ENCODE measurements around the gene THSD1. TPM values are rescaled to one million over a fixed set of nuclear protein-coding genes. Genes with fewer than 3 reads are reported as not detected.

The THSD1 gene
- total and polyA plus RNA-seq, 12 donors = 3.8 to 9.3 (median 6.7) TPM

DNA sequence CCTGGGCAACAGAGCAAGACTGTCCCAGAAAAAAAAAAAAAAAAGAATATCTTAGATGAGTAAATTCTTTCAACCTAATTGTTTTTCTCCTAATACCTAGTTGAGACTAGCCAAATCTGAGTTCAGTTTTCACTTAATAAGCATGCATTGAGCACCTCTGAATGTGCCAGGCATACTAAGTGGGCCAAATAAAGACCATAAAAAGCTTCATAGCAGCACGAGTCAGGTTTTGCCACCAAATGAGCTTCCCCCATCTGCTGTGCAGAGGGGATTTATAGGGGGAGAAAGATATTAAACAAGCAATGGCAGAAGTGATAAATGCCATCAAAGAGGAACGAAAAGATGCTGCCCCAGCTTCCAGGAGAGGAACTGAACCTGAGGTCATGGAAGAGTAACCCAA is 11.4 kb downstream of the THSD1 start:
- Histone ChIP-seq H3K4me1 (peaks cover 0 to 84% (median 29%) of the 10 kb centered on the region in 9 donors), H3K4me3 (no peak overlapping the region), H3K36me3 (peaks cover 0 to 63% (median 15%) of the 10 kb centered on the region in 9 donors), H3K9me3 (no peaks in the 10 kb centered on the region), H3K27me3 (no peaks in the 10 kb centered on the region), H3K27ac (no peak overlapping the region)
- no peak for DNase-seq
- intact Hi-C loops (cut with DNase I) = no loop called here
- WGBS, 2 donors = 72 to 81% methylated on average over 2 of the region's 2 CpGs
- TF ChIP-seq, protein P1, sequence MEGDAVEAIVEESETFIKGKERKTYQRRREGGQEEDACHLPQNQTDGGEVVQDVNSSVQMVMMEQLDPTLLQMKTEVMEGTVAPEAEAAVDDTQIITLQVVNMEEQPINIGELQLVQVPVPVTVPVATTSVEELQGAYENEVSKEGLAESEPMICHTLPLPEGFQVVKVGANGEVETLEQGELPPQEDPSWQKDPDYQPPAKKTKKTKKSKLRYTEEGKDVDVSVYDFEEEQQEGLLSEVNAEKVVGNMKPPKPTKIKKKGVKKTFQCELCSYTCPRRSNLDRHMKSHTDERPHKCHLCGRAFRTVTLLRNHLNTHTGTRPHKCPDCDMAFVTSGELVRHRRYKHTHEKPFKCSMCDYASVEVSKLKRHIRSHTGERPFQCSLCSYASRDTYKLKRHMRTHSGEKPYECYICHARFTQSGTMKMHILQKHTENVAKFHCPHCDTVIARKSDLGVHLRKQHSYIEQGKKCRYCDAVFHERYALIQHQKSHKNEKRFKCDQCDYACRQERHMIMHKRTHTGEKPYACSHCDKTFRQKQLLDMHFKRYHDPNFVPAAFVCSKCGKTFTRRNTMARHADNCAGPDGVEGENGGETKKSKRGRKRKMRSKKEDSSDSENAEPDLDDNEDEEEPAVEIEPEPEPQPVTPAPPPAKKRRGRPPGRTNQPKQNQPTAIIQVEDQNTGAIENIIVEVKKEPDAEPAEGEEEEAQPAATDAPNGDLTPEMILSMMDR (IDR thresholded peaks at IDR 0.05) = no peak
- no peak for ATAC-seq

DNA sequence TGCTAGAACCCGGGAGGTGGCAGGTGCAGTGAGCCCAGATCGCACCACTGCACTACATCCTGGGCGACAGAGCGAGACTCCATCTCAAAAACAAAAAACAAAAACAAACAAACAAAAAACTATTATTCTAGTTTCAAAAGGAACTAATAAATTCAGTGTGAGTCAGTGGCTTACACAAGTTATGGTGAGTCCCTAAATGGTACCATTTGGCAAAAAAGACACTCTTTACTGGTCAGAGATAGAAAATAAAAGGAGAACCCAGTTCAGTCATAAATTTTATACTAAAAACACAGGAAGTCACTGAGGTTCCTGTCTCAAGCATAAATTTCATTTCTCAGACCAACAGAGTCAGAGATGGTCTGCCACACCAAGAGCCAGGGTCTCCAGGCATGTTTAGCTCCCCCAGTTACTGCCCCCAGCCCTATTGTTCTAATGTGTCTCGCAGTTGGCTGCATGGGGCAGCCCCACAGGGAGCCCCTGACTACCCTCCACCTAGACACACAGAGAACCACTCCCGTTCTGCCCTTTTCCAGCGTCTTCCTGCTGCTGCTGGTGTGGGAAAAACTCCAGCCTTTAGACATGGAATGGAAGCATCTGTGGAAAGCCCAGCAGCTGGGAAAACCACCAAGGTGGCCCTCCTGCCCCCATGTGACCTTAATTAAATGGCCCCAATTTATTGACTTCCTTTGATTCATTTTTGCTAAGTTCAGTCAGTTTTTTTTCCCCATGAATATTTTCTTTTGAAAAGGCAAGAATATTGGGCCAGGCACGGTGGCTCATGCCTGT is 12.2 kb downstream of the THSD1 start:
- TF ChIP-seq, protein P1 (IDR thresholded peaks at IDR 0.05) = no peak
- Histone ChIP-seq H3K36me3 (peaks cover 0 to 57% (median 15%) of the 10 kb centered on the region in 9 donors), H3K27me3 (no peaks in the 10 kb centered on the region), H3K4me3 (peak overlapping the region in 1 of 10 donors; percentile 13), H3K27ac (peak overlapping the region in 1 of 10 donors; percentile 47), H3K9me3 (no peaks in the 10 kb centered on the region), H3K4me1 (peaks cover 0 to 80% (median 29%) of the 10 kb centered on the region in 9 donors)
- intact Hi-C loops (cut with DNase I) = no loop called here
- peak in 3 of 8 donors; percentile 9 to 44 (median 41) for ATAC-seq
- no peak for DNase-seq
- WGBS, 2 donors = 74 to 76% methylated on average over 8 of the region's 8 CpGs

DNA sequence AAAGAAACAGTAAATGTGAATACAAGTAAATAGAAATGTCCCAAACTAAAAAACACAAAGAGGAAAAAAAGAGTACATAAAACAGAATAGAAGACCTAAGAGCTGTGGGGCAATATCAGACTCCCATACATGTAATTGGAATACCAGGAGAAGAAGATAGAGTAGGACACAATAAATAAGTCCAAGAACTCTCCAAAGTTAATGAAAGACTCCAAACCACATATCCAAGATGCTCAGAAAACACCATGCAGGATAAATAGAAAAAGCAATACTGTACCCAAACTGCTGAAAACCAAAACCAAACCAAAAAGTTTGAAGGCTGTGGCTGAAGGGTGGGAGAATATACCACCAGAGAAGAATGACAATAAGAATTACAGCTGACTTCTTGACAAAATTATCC is 18.3 kb downstream of the THSD1 start:
- TF ChIP-seq, protein P1 (IDR thresholded peaks at IDR 0.05) = no peak
- no peak for DNase-seq
- H3K36me3 ChIP-seq = peaks cover 0 to 47% (median 0%) of the 10 kb centered on the region in 9 donors
- ATAC-seq = no peak
- no peaks in the 10 kb centered on the region for H3K27me3 ChIP-seq
- H3K4me3 ChIP-seq = no peak overlapping the region
- intact Hi-C loops (cut with DNase I) = no loop called here
- no peak overlapping the region for H3K27ac ChIP-seq
- H3K9me3 ChIP-seq = peaks cover 0 to 5% (median 0%) of the 10 kb centered on the region in 11 donors
- H3K4me1 ChIP-seq = peaks cover 0 to 48% (median 8%) of the 10 kb centered on the region in 9 donors

DNA sequence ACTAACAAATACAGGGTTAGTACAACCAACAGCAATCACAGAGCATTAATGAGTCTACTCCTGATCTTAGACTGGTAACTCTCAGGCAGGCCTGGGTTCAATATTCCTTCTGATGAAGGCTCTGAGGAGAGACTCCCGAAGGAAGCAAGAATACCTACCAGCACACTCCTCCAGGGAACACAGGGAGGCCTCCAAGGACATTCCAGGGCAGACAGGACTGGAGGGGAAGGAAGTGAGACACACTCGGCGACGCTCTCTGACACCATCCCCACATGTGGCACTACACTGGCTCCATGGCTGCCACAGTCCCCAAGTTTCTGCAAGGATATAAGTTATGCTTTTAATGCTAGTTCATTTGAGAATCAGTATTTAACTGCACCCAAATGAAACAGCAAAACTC is 20.1 kb downstream of the THSD1 start:
- H3K36me3 ChIP-seq = peaks cover 0 to 42% (median 0%) of the 10 kb centered on the region in 9 donors
- intact Hi-C loops (cut with DNase I) = no loop called here
- peaks cover 0 to 41% (median 7%) of the 10 kb centered on the region in 9 donors for H3K4me1 ChIP-seq
- H3K27ac ChIP-seq = no peak overlapping the region
- WGBS, 2 donors = 65 to 81% methylated on average over 4 of the region's 4 CpGs
- H3K27me3 ChIP-seq = no peaks in the 10 kb centered on the region
- no peak for DNase-seq
- TF ChIP-seq, protein P1 (IDR thresholded peaks at IDR 0.05) = no peak
- no peak overlapping the region for H3K4me3 ChIP-seq
- peak in 1 of 8 donors; percentile 35 for ATAC-seq
- H3K9me3 ChIP-seq = peaks cover 0 to 5% (median 0%) of the 10 kb centered on the region in 11 donors
